Measurements from ENCODE around the gene PHGDH. TPM values are rescaled to one million over a fixed set of nuclear protein-coding genes. Genes with fewer than 3 reads are reported as not detected.

The PHGDH gene
- total and polyA plus RNA-seq, 5 donors from 2014 or later = 1.5 to 6.6 (median 4.4) TPM

DNA sequence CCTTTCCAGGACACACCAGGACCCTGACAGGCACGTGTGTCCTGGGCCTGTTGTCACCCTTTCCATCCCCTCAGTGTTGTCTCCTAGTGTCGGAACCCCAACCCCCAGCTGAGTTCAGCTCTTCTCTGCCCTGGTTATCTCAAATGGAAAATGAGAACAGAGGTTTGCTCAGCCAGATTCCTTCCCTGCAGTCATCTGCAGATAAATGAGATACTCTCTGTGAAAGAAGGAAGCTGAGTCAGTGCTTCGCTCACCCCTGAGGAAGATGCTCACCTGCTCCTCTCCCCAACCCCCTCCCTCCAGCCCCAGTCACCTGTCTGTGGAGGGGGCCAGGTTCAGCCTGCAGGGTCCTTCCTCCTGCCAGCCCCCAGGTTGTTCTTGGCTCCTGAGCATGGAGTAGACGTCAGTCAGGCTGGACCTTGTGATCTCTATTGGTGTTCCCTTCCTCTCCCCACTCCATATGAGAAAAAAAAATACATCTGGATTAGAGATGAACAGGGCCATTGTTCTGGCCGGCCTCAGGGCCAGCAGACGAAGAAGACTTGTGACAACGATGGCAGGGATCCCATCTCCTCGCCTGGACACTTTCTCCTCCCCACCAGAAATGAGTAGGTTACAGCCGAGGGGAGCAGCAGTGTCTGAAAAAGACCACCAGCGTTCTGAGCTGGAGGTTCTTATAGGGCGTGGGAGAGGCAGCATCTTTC, 20.9 kb downstream of the PHGDH start:
- H3K9me3 ChIP-seq (ENCODE audit: control insufficient read depth in 2 of 2, low read length in 2 of 2) = no peaks in the 10 kb centered on the region
- H3K27me3 ChIP-seq (ENCODE audit: control insufficient read depth, insufficient read depth, low read length) = no peaks in the 10 kb centered on the region
- H3K4me1 ChIP-seq (ENCODE audit: control insufficient read depth, insufficient read depth, low read length, poor library complexity, severe bottlenecking) = no peaks in the 10 kb centered on the region
- no peak overlapping the region for H3K4me3 ChIP-seq (ENCODE audit: low read depth, low read length)
- H3K27me3 Mint-ChIP-seq = no peaks in the 10 kb centered on the region
- H3K9me3 Mint-ChIP-seq = no peaks in the 10 kb centered on the region
- ATAC-seq (ENCODE audit: low read depth in 2 of 2) (no peak), DNase-seq (no peak)
- no peak overlapping the region for H3K4me3 Mint-ChIP-seq
- H3K27ac Mint-ChIP-seq = no peak overlapping the region
- no peaks in the 10 kb centered on the region for H3K4me1 Mint-ChIP-seq
- H3K36me3 Mint-ChIP-seq = no peaks in the 10 kb centered on the region
- H3K36me3 ChIP-seq (ENCODE audit: control insufficient read depth, insufficient read depth, low read length) = no peaks in the 10 kb centered on the region
- no peak overlapping the region for H3K27ac ChIP-seq (ENCODE audit: insufficient read depth, low read length, poor library complexity, severe bottlenecking)

DNA sequence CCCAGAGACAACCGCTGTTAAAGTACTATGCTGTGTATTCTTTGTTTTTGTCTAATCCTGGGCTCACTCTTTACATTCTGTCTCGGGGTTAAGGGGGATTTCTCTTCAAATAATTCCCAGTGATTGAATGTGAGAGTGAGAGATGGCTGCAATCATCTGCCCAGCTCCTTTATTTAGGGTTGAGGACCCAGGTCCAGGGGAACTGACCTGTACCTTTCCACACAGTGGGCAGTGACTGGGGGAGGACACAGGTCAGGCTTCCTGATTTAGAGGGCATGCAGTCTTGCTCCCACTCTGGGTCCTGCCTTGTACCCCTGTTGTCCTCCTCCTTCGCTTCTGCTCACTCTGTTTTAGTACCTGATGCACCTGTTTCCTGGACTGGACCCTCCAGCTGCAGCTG, 22.0 kb downstream of the PHGDH start:
- Histone ChIP-seq H3K9me3 (ENCODE audit: control insufficient read depth in 2 of 2, low read length in 2 of 2) (no peaks in the 10 kb centered on the region), H3K27me3 (ENCODE audit: control insufficient read depth, insufficient read depth, low read length) (no peaks in the 10 kb centered on the region), H3K4me1 (ENCODE audit: control insufficient read depth, insufficient read depth, low read length, poor library complexity, severe bottlenecking) (no peaks in the 10 kb centered on the region), H3K36me3 (ENCODE audit: control insufficient read depth, insufficient read depth, low read length) (no peaks in the 10 kb centered on the region), H3K4me3 (ENCODE audit: low read depth, low read length) (no peak overlapping the region), H3K27ac (ENCODE audit: insufficient read depth, low read length, poor library complexity, severe bottlenecking) (no peak overlapping the region)
- no peak overlapping the region for H3K4me3 Mint-ChIP-seq
- no peaks in the 10 kb centered on the region for H3K4me1 Mint-ChIP-seq
- H3K27ac Mint-ChIP-seq = no peak overlapping the region
- H3K36me3 Mint-ChIP-seq = no peaks in the 10 kb centered on the region
- ATAC-seq (ENCODE audit: low read depth in 2 of 2) (no peak), DNase-seq (no peak)
- H3K27me3 Mint-ChIP-seq = no peaks in the 10 kb centered on the region
- H3K9me3 Mint-ChIP-seq = no peaks in the 10 kb centered on the region

DNA sequence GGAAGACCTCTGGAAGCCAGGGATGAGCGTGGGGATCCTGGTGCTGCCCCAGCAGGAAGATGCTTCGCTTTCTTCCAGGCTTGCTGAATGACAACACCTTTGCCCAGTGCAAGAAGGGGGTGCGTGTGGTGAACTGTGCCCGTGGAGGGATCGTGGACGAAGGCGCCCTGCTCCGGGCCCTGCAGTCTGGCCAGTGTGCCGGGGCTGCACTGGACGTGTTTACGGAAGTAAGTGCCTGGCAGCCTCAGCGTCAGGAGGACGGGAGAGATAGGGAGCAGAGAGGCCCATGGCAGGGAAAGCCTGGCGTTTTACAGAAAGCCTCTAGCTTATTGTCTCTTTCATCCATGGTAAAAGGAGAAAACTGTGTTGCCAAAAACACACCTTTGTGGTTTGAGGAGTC, 23.5 kb downstream of the PHGDH start:
- no peaks in the 10 kb centered on the region for H3K36me3 Mint-ChIP-seq
- H3K4me3 Mint-ChIP-seq = no peak overlapping the region
- no peak for ATAC-seq (ENCODE audit: low read depth in 2 of 2)
- no peaks in the 10 kb centered on the region for H3K9me3 Mint-ChIP-seq
- no peak for DNase-seq
- Histone ChIP-seq H3K27ac (ENCODE audit: insufficient read depth, low read length, poor library complexity, severe bottlenecking) (no peak overlapping the region), H3K4me1 (ENCODE audit: control insufficient read depth, insufficient read depth, low read length, poor library complexity, severe bottlenecking) (no peaks in the 10 kb centered on the region), H3K27me3 (ENCODE audit: control insufficient read depth, insufficient read depth, low read length) (no peaks in the 10 kb centered on the region), H3K4me3 (ENCODE audit: low read depth, low read length) (no peak overlapping the region), H3K9me3 (ENCODE audit: control insufficient read depth in 2 of 2, low read length in 2 of 2) (no peaks in the 10 kb centered on the region), H3K36me3 (ENCODE audit: control insufficient read depth, insufficient read depth, low read length) (no peaks in the 10 kb centered on the region)
- H3K27me3 Mint-ChIP-seq = no peaks in the 10 kb centered on the region
- no peak overlapping the region for H3K27ac Mint-ChIP-seq
- no peaks in the 10 kb centered on the region for H3K4me1 Mint-ChIP-seq

GRCh38 chr1:119736649-119737039, 24.9 kb downstream of the PHGDH start:
- no peaks in the 10 kb centered on the region for H3K36me3 Mint-ChIP-seq
- no peaks in the 10 kb centered on the region for H3K27me3 Mint-ChIP-seq
- Histone ChIP-seq H3K4me3 (ENCODE audit: low read depth, low read length) (no peak overlapping the region), H3K4me1 (ENCODE audit: control insufficient read depth, insufficient read depth, low read length, poor library complexity, severe bottlenecking) (no peaks in the 10 kb centered on the region), H3K9me3 (ENCODE audit: control insufficient read depth in 2 of 2, low read length in 2 of 2) (no peaks in the 10 kb centered on the region), H3K27ac (ENCODE audit: insufficient read depth, low read length, poor library complexity, severe bottlenecking) (no peak overlapping the region), H3K36me3 (ENCODE audit: control insufficient read depth, insufficient read depth, low read length) (no peaks in the 10 kb centered on the region), H3K27me3 (ENCODE audit: control insufficient read depth, insufficient read depth, low read length) (no peaks in the 10 kb centered on the region)
- H3K4me3 Mint-ChIP-seq = no peak overlapping the region
- H3K27ac Mint-ChIP-seq = no peak overlapping the region
- DNase-seq (no peak), ATAC-seq (ENCODE audit: low read depth in 2 of 2) (no peak)
- no peaks in the 10 kb centered on the region for H3K9me3 Mint-ChIP-seq
- H3K4me1 Mint-ChIP-seq = no peaks in the 10 kb centered on the region

DNA sequence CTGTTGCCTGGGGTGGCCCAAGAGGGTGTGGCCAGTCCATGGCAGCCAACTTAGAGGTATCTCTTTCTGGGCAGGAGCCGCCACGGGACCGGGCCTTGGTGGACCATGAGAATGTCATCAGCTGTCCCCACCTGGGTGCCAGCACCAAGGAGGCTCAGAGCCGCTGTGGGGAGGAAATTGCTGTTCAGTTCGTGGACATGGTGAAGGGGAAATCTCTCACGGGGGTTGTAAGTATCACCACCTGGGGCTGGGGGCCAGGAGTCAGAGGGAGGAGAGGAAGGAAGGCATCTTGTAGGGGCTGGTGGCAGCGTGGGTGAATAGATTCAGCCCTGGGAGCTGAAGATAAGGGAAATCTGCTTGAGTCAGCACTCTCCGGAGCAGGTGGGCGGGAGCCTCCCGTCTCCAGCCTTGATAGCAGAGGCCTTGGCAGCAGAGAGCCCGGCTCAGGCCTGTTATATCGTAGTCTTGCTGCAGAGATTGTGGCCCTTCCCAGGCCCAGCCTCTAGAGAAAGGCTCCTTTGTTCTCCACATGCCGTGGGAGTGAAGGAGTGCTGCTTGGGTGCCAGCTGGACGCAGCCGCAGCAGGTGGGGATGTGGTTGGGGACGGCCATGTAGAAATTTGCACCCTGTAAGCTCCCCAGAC, 25.4 kb downstream of the PHGDH start:
- Mint-ChIP-seq H3K9me3 (no peaks in the 10 kb centered on the region), H3K4me3 (no peak overlapping the region), H3K27me3 (no peaks in the 10 kb centered on the region), H3K36me3 (no peaks in the 10 kb centered on the region), H3K27ac (no peak overlapping the region), H3K4me1 (no peaks in the 10 kb centered on the region)
- no peaks in the 10 kb centered on the region for H3K27me3 ChIP-seq (ENCODE audit: control insufficient read depth, insufficient read depth, low read length)
- no peaks in the 10 kb centered on the region for H3K4me1 ChIP-seq (ENCODE audit: control insufficient read depth, insufficient read depth, low read length, poor library complexity, severe bottlenecking)
- no peak for ATAC-seq (ENCODE audit: low read depth in 2 of 2)
- H3K27ac ChIP-seq (ENCODE audit: insufficient read depth, low read length, poor library complexity, severe bottlenecking) = no peak overlapping the region
- DNase-seq = no peak
- no peaks in the 10 kb centered on the region for H3K36me3 ChIP-seq (ENCODE audit: control insufficient read depth, insufficient read depth, low read length)
- no peak overlapping the region for H3K4me3 ChIP-seq (ENCODE audit: low read depth, low read length)
- H3K9me3 ChIP-seq (ENCODE audit: control insufficient read depth in 2 of 2, low read length in 2 of 2) = no peaks in the 10 kb centered on the region

DNA sequence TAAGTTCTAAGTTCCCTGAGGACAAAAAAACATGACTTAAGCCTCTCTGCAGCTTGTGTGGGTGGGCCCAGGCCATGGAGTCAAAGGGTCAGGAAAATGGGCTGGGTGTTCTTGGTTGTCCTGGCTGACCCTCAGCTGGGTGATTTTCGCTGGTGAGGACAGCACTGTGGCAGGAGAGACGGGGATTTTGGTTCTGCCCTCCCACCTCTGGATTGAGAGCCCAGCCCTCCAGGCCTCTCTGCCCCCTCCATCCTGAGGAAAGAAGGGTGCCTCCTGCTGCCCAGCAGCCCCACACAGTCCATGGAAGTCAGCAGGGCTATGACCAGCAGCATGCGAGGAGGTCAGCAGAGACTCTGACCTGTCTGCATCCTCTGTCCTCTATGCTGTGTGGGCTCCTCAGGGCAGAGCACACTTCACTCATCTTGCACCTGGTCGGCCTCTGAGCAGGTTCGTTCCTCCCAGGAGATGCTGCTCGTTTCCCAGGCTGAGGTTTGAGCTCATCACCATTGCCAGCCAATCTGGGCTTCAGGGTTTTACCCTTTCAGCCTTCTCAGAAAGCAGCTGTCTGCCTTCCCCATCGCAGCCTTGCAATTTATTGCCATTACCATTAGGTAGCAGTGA, 26.5 kb downstream of the PHGDH start:
- H3K27me3 Mint-ChIP-seq = no peaks in the 10 kb centered on the region
- no peak overlapping the region for H3K27ac Mint-ChIP-seq
- H3K4me3 Mint-ChIP-seq = no peak overlapping the region
- H3K9me3 Mint-ChIP-seq = peaks cover 0 to 1% (median 0%) of the 10 kb centered on the region in 7 donors
- no peak for DNase-seq
- Histone ChIP-seq H3K36me3 (ENCODE audit: control insufficient read depth, insufficient read depth, low read length) (no peaks in the 10 kb centered on the region), H3K4me3 (ENCODE audit: low read depth, low read length) (no peak overlapping the region), H3K9me3 (ENCODE audit: control insufficient read depth in 2 of 2, low read length in 2 of 2) (no peaks in the 10 kb centered on the region), H3K4me1 (ENCODE audit: control insufficient read depth, insufficient read depth, low read length, poor library complexity, severe bottlenecking) (no peaks in the 10 kb centered on the region), H3K27ac (ENCODE audit: insufficient read depth, low read length, poor library complexity, severe bottlenecking) (no peak overlapping the region), H3K27me3 (ENCODE audit: control insufficient read depth, insufficient read depth, low read length) (no peaks in the 10 kb centered on the region)
- H3K36me3 Mint-ChIP-seq = no peaks in the 10 kb centered on the region
- H3K4me1 Mint-ChIP-seq = no peaks in the 10 kb centered on the region
- ATAC-seq (ENCODE audit: low read depth in 2 of 2) = no peak

DNA sequence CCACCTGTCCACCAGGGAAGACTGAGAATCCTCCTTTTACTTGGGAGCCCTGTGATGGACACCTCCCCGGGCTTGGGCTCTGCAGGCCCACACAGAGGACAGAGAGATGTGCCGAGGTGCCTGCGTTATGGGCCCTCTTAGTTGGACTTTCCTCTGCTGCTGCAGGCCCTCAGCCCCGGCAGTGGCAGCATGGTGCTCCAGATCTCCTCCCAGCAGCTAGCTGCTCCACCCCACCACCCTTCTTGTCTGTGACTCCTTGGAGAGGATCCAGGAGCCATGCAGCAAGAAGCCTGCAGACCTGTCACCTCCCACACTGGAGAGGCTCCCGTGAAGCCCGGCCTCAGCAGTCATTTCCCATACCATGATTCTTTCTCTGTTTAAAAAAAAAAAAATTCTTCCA, 27.4 kb downstream of the PHGDH start:
- Histone ChIP-seq H3K4me1 (ENCODE audit: control insufficient read depth, insufficient read depth, low read length, poor library complexity, severe bottlenecking) (no peaks in the 10 kb centered on the region), H3K27me3 (ENCODE audit: control insufficient read depth, insufficient read depth, low read length) (no peaks in the 10 kb centered on the region), H3K27ac (ENCODE audit: insufficient read depth, low read length, poor library complexity, severe bottlenecking) (no peak overlapping the region), H3K36me3 (ENCODE audit: control insufficient read depth, insufficient read depth, low read length) (no peaks in the 10 kb centered on the region), H3K9me3 (ENCODE audit: control insufficient read depth in 2 of 2, low read length in 2 of 2) (no peaks in the 10 kb centered on the region), H3K4me3 (ENCODE audit: low read depth, low read length) (no peak overlapping the region)
- no peak for ATAC-seq (ENCODE audit: low read depth in 2 of 2)
- no peak overlapping the region for H3K27ac Mint-ChIP-seq
- peaks cover 0 to 3% (median 0%) of the 10 kb centered on the region in 4 donors for H3K4me1 Mint-ChIP-seq
- no peak for DNase-seq
- H3K36me3 Mint-ChIP-seq = no peaks in the 10 kb centered on the region
- peaks cover 0 to 1% (median 0%) of the 10 kb centered on the region in 7 donors for H3K9me3 Mint-ChIP-seq
- H3K4me3 Mint-ChIP-seq = no peak overlapping the region
- H3K27me3 Mint-ChIP-seq = peaks cover under 1% of the 10 kb centered on the region

DNA sequence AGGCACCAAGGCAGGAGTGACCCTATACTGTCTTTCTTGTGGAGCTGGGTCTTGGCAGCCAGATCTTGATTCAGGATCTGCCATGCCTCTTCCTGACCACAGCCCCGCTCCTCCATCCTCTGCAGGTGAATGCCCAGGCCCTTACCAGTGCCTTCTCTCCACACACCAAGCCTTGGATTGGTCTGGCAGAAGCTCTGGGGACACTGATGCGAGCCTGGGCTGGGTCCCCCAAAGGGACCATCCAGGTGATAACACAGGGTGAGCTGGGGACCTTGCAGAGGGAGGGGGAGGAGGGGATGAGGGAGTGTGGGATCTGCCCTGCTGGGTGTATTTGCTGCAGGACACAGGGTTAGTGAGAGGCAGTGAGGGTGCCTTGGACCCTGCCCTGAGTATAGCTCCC, 28.5 kb downstream of the PHGDH start:
- Histone ChIP-seq H3K36me3 (ENCODE audit: control insufficient read depth, insufficient read depth, low read length) (no peaks in the 10 kb centered on the region), H3K9me3 (ENCODE audit: control insufficient read depth in 2 of 2, low read length in 2 of 2) (no peaks in the 10 kb centered on the region), H3K27me3 (ENCODE audit: control insufficient read depth, insufficient read depth, low read length) (no peaks in the 10 kb centered on the region), H3K27ac (ENCODE audit: insufficient read depth, low read length, poor library complexity, severe bottlenecking) (no peak overlapping the region), H3K4me1 (ENCODE audit: control insufficient read depth, insufficient read depth, low read length, poor library complexity, severe bottlenecking) (no peaks in the 10 kb centered on the region), H3K4me3 (ENCODE audit: low read depth, low read length) (no peak overlapping the region)
- peaks cover 4% of the 10 kb centered on the region for H3K27me3 Mint-ChIP-seq
- no peak for DNase-seq
- ATAC-seq (ENCODE audit: low read depth in 2 of 2) = no peak
- H3K9me3 Mint-ChIP-seq = peaks cover 0 to 1% (median 0%) of the 10 kb centered on the region in 7 donors
- H3K4me3 Mint-ChIP-seq = no peak overlapping the region
- no peak overlapping the region for H3K27ac Mint-ChIP-seq
- H3K36me3 Mint-ChIP-seq = no peaks in the 10 kb centered on the region
- peaks cover 0 to 3% (median 0%) of the 10 kb centered on the region in 4 donors for H3K4me1 Mint-ChIP-seq

All from CD4-positive, CD25-positive, alpha-beta regulatory T cell (primary cell).